Measurements from ENCODE around the gene RAPSN.

The RAPSN gene

GRCh38 chr11:47431356-47432083, 17.4 kb downstream of the RAPSN start:
- DNase-seq = no peak

GRCh38 chr11:47430524-47430923, 18.4 kb downstream of the RAPSN start:
- DNase-seq = no peak

DNA sequence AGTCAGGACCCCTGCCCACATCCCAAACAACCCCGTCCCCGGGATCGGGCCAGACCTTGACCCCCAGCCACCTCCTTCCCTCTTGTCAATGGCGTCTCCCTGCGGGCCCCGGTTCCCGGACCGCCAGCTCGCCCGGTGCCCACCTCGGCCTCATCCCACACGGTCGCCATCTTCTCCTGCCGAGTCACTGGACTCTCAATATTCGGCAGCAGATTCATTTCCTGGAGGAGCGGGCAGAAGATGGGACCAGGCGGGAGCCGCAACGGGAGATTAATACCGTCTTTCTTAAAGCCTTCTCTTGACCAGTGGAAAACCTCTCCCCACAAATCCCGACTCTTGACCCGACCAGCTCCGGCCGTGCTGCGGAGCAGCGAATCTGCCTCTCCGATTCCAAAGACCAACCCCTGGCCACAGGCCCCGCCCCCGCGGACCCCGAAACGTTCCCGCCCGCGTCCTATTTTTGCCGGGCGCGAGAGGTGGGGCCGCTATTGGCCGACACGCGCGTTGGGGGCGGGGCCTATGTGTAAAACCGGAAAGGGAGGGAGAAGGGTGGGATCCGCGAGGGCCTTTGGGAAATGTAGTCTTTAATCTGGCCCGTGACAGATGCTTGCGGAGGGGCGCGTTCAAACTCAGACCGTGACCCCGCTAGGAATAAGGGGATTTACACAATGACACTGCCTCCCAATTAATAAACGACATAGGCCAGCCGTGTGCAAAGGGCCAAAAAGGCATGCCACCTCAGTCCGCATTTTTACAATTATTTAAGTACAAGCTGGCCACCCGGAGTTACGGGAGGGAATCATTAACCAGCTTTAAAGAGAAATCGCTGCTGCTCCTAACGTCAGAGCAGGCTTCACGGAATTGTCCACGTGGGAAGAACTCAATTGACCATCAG, 22.6 kb downstream of the RAPSN start, which contains the start of gene PSMC3:
PSMC3 (minus strand) TSS at position 378 of the 895 bp plus-strand sequence; CDS start at position 218, 160 bp downstream.
- peak; percentile 98 for DNase-seq

DNA sequence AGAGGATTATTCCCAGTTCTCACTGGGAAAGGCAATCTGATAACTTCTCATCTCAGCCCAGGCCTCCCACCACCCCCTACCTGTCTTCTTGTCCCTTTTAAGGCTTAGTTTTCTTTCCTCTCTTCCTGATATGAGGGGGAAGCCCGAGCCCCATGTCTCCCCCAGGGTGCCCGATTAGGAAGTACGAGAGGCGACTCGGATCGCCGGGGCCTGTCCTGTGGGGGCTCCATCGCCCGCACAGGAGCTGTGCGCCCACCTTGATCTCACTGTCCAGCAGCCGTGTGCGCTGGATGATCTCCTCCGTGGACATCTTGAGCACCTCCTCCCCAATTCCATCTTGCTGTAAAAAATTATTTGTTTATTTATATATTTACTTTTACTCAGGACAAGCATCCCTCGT, 23.3 kb downstream of the RAPSN start:
- DNase-seq = no peak

DNA sequence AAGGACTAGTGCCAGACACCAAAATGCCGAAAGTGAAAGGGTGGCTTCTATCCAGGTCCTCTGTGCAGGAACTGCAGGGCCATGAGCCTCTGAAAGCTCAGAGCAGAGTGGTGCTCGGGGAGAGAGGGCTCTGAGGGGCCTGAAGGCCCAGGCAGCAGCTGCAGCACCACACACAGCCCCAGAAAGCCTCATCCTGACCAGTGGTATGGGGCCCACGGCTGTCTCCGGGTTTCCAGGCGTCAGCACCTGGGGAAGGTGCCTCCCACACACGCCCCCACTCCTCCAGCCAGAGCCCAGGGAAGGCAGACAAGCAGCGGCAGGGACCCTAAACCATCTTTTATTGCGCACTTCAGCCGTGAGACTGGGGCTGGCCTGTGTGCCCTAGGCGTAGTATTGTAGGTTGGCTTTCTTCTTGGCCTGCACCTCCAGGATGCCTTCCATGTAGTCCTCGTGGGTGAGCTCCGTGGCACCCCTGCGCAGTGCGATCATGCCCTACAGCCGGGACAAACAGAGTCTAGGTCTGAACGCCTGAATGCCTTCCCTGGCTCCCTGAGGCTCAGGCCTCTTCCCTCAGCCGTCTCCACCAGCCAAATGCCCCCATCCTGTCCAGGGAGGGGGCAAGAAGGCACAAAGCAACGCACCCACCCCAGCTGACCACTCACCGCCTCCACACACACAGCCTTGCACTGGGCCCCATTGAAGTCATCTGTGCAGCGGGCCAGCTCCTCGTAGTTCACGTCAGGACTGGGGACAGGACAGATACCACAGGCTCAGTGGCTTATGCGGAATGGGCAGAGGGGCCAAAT, 30.3 kb downstream of the RAPSN start:
- DNase-seq = no peak

DNA sequence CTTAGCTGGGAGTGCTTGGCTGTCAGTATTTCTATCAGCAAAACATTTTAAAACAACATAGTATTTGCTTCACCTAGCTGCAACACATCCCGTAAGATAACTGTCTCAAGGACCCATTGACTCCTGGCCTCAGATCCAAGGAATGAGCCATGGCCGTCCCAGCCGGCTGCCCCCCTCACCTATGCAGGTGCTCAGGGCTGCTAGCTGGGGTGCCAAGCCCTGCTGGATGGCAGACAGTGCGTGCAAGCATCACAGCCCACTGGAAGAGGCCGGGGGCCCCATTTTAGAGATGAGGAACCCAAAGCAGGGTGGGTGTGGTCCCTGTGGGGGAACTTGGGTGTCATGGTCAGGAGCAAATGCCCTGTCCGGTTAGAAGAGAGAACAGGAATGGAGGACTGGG, 31.2 kb downstream of the RAPSN start:
- DNase-seq = no peak

DNA sequence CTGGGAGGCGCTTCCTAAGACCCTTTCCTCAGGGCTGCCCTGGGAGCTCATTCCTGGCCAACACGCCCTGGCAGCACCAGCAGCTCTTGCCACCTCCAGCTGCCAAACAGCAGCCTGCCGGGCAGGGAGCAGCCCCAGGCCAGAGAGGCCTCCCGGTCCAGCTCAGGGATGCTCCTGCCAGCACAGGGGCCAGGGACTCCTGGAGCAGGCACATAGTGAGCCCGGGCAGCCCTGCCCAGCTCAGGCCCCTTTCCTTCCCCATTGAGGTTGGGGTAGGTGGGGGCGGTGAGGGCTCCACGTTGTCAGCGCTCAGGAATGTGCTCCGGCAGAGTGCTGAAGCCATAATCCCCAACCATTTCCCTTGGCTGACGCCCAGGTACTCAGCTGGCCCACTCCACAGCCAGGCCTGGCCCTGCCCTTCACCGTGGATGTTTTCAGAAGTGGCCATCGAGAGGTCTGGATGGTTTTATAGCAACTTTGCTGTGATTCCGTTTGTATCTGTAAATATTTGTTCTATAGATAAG, 32.9 kb downstream of the RAPSN start:
- DNase-seq = no peak

- DNase-seq = no peak
Observed at GRCh38 chr11:47415091-47415854, 33.7 kb downstream of the RAPSN start.

DNA sequence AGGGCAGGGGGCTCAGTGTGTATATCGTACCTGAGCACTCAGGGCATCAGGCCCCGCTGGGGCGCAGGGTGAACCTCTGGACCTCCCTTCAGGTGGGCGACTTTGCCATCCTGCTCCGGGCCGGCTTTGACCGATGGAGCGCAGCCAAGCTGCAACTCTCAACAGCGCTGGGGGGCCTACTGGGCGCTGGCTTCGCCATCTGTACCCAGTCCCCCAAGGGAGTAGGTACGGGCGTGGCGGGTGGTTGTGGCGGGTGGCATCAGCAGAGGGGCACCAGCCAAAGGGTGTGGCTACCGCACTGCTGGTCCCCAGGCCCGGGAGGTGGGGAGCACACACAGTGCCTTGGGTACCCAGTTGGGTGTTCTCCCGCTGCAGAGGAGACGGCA, 34.3 kb downstream of the RAPSN start:
- DNase-seq = no peak

GRCh38 chr11:47413908-47414684, 34.8 kb downstream of the RAPSN start:
- no peak for DNase-seq

DNA sequence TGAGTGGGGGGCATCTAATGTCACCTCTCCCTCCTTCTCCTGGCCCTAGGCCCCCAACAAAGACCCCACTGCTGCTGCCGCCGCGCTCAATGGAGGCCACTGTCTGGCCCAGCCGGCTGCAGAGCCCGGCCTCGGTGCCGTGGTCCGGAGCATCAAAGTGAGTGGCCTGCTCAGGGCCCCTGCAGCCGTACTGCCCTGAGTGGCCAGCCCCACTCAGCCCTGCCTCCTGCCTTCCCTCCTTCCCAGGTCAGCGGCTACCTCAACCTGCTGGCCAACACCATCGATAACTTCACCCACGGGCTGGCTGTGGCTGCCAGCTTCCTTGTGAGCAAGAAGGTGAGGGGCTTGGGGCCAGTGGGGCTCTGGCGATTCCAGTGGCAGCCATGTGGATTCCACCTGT, 35.6 kb downstream of the RAPSN start:
- DNase-seq = no peak

DNA sequence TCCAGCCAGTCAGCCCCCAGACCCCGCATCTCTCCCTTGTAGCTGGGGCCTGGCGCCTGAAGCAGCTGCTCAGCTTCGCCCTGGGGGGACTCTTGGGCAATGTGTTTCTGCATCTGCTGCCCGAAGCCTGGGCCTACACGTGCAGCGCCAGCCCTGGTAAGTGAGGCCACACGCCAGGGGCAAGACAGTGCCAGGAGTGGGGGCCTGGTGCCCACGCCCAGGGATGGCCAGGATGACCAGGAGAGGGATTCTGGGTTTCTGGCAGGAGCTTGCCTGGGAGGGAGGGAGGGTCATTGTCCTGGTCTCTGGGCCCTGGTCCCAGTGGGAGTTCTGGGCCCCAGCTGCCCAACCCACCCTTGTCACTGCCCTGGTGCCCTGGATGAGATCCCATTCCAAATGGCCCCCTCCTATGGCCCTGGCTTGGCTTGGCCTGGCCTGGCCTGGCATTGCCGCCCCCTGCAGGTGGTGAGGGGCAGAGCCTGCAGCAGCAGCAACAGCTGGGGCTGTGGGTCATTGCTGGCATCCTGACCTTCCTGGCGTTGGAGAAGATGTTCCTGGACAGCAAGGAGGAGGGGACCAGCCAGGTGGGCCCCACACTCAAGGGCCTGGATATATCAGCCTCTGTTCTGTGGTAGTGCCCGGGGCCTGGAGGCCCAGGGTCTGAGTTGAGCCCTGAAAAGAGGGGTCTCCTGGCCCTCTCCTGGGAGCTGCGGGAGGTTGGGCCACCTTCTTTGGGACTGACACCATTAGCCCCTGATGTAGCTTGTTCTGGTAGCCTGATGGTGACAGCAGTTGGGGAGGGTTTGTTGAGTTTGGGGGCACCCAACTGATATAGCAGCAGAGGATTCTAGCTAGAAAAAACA, 36.8 kb downstream of the RAPSN start:
- DNase-seq = peak; percentile 53

GRCh38 chr11:47410370-47411264, 38.3 kb downstream of the RAPSN start:
- no peak for DNase-seq

- no peak for DNase-seq
Observed at GRCh38 chr11:47409440-47410369, 39.2 kb downstream of the RAPSN start.

DNA sequence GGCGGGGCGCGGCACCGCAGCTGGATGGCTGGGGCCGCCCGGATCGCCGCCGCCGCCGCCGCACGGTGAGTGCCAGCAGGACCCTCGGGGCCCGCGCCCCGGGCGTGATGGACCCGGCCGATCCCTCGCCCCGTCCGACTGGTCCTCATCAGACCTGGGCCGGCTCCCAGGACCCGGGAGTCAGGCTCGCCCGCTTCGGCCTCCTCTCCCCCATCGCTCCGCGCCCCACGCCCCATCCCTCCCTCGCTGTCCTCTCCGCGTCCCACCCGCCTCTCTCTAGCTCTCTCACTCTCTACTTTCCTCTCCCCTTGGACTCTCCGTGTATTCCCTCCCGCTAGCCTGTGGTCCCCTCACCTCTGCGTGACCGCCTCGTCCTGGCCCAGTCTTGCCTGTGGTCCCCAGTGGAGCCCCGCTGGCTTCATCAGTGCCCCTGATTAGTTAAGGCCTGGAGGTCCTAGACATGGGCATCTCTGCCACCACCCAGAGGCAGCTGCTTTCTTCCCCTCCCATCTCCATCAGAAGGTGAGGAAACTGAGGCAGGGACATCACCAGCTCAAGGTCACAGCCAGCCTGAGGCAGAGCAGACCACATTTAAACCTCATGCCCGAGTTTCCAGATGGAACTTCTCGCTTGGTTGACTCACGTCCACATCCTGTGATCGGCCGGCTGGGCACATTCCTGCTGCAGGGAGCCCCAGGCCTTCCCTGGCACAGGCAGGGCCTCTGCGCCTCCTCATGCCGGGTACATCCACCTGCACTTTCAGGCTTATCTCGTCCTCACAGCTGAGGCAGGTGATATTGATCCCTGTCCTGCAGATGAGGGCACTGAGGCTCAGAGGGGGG, 40.1 kb downstream of the RAPSN start:
- DNase-seq = no peak

GRCh38 chr11:47407746-47408590, 41.0 kb downstream of the RAPSN start, which contains the start of gene SLC39A13:
Gene SLC39A13, plus strand, starts transcription at chr11:47408590. Its CDS starts 1,505 bp downstream, at chr11:47410095.
- peak; percentile 94 for DNase-seq

Measured in CD4-positive, alpha-beta T cell treated with Interleukin-17A for 1 hour (primary cell).